Uterus (tissue), 4 donors: ENCODE data around the gene MB. TPM values are rescaled to one million over a fixed set of nuclear protein-coding genes. Genes with fewer than 3 reads are reported as not detected.

Experiments used
- DNase-seq, 2 donors: peaks; one replicate each; pipeline ENCODE4 v3.0.0-alpha.2; 2019 to 2020
- H3K27ac ChIP-seq, 2 donors: fragments of 200-600 bp; sonication (generic); 1 replicate in 1 of 2; 2 replicates in 1 of 2; pipeline ENCODE4 v1.5.1; 2016 to 2018
- H3K27me3 ChIP-seq, 2 donors: fragments of 200-600 bp; sonication (generic); one replicate each; pipeline ENCODE4 v1.5.1; 2018 to 2019; ENCODE audit warnings: control low read depth in 1 of 2
- H3K36me3 ChIP-seq, 2 donors: fragments of 200-600 bp; sonication (generic); one replicate each; pipeline ENCODE4 v1.5.1; 2019; ENCODE audit warnings: control low read depth in 1 of 2
- H3K4me1 ChIP-seq, 2 donors: fragments of 200-600 bp; sonication (generic); one replicate each; pipeline ENCODE4 v1.5.1; 2018 to 2019; ENCODE audit warnings: control low read depth in 1 of 2
- H3K4me3 ChIP-seq, 2 donors: fragments of 200-600 bp; sonication (generic); 1 replicate in 1 of 2; 2 replicates in 1 of 2; pipeline ENCODE4 v1.5.1; 2018 to 2019; ENCODE audit warnings: mild to moderate bottlenecking in 1 of 2
- H3K9me3 ChIP-seq, 2 donors: fragments of 200-600 bp; sonication (generic); one replicate each; pipeline ENCODE4 v1.5.1; 2019; ENCODE audit warnings: control low read depth in 1 of 2
- CTCF ChIP-seq, 4 experiments: fragments of 200-600 bp in 2 of 4; fragments of 450-650 bp in 2 of 4; sonication (generic) in 2 of 4; IDR thresholded peaks; one replicate each; pipeline ENCODE4 v1.5.1; 2016 to 2019; ENCODE audit warnings: antibody characterized with exemption in 4 of 4, mild to moderate bottlenecking in 2 of 4, moderate library complexity in 1 of 4
- POLR2A ChIP-seq, 2 donors: fragments of 450-650 bp; IDR thresholded peaks; one replicate each; pipeline ENCODE4 v1.6.1; 2016; ENCODE audit warnings: antibody characterized with exemption in 2 of 2, mild to moderate bottlenecking in 1 of 2, moderate library complexity in 1 of 2
- intact Hi-C: fragments of 100-400 bp; cut with DNase I; formaldehyde crosslinking; loops from one replicate; pipeline ENCODE4 v1.15.1; 2023; ENCODE audit warnings: low total_unique reads
- total RNA-seq, 4 donors: library from RNA; depleted of rRNA in 3 of 4; stranded (reverse); fragments of >200 nt in 3 of 4; gene quantifications; one replicate each; pipeline versions ENCODE4 v1.1.0 to v1.2.4, GENCODE V29; 2014 to 2023
- donor health status: DM: yes; HTN: yes; CAD: no.

The MB gene
- total RNA-seq, 4 donors from 2014 or later = 1.8 to 2.5 TPM; not detected in 2

DNA sequence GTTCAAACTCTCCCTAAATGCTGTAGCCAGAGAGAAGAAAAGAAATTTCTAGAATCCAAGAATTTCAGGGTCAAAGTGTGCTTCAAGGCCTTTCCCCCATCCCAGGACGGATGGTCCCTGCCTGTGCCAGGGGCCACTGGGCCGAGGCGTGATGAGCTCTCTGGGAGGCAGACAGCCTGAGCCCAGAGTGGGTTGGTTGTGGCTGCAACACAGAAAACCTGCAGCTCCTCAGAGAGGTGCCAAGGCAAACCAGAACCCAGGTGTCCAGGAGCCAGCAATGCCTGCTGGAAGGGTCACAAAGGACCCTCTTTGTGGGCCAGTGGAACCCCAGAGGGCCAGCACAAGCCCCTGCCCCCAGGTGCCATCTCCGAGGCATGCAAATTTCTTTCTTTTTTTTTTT lies 28.5 kb upstream of the MB start:
- intact Hi-C loops = loop anchor here (5.0 kb wide), 1 partner anchor 272 kb away; no protein-coding TSS in a partner anchor
- Histone ChIP-seq H3K4me1 (peaks cover 8 to 10% of the 10 kb centered on the region in 2 donors), H3K4me3 (no peak overlapping the region), H3K9me3 (no peaks in the 10 kb centered on the region), H3K27me3 (no peaks in the 10 kb centered on the region), H3K36me3 (no peaks in the 10 kb centered on the region), H3K27ac (peak overlapping the region in 1 of 2 donors; percentile 5)
- DNase-seq = no peak
- TF ChIP-seq CTCF (IDR thresholded peaks at IDR 0.05) (no peak), POLR2A (IDR thresholded peaks at IDR 0.05) (no peak)

- TF ChIP-seq CTCF (IDR thresholded peaks at IDR 0.05) = no peak
- no peak for TF ChIP-seq POLR2A (IDR thresholded peaks at IDR 0.05)
- intact Hi-C loops = no loop called here
These were observed 26.9 kb upstream of the MB start for GRCh38 chr22:35643991-35644390.

GRCh38 chr22:35642305-35642741 lies 25.2 kb upstream of the MB start:
- Histone ChIP-seq H3K4me1 (peaks cover 9 to 20% of the 10 kb centered on the region in 2 donors), H3K9me3 (no peaks in the 10 kb centered on the region), H3K36me3 (no peaks in the 10 kb centered on the region), H3K27me3 (no peaks in the 10 kb centered on the region), H3K27ac (no peak overlapping the region), H3K4me3 (no peak overlapping the region)
- no peak for DNase-seq
- intact Hi-C loops = no loop called here
- TF ChIP-seq POLR2A (IDR thresholded peaks at IDR 0.05) (no peak), CTCF (IDR thresholded peaks at IDR 0.05) (no peak)

More at GRCh38 chr22:35643991-35644390, 26.9 kb upstream of the MB start:
- Histone ChIP-seq H3K9me3 (no peaks in the 10 kb centered on the region), H3K4me1 (peaks cover 8 to 10% of the 10 kb centered on the region in 2 donors), H3K36me3 (no peaks in the 10 kb centered on the region), H3K4me3 (no peak overlapping the region), H3K27ac (no peak overlapping the region), H3K27me3 (no peaks in the 10 kb centered on the region)
- no peak for DNase-seq

GRCh38 chr22:35641494-35642120 lies 24.5 kb upstream of the MB start:
- Histone ChIP-seq H3K9me3 (no peaks in the 10 kb centered on the region), H3K4me3 (no peak overlapping the region), H3K36me3 (no peaks in the 10 kb centered on the region), H3K27me3 (no peaks in the 10 kb centered on the region), H3K4me1 (peaks cover 3 to 15% of the 10 kb centered on the region in 2 donors), H3K27ac (no peak overlapping the region)
- no peak for TF ChIP-seq CTCF (IDR thresholded peaks at IDR 0.05)
- no peak for TF ChIP-seq POLR2A (IDR thresholded peaks at IDR 0.05)
- DNase-seq = no peak
- intact Hi-C loops = no loop called here

DNA sequence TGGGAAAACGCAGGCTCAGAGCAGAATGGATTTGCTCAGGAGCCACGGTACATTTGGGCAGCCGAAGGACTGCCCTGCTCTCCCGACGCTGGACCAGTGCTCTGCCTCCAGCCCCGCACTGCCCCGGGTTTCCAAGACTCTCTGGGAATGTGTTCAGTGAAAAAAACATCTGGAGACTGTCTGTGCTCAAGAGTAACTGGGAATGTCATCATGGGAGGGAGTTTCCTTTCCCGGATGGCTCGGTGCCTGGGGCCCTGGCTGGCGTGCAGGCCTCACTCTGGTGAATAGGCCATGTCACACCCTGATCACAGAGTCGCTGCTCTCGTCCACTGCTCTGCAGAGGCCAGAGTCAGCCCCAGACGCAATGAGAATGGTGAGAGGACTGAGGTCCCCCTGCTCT lies 21.3 kb upstream of the MB start:
- H3K27ac ChIP-seq = peak overlapping the region; percentile 84 to 89
- H3K9me3 ChIP-seq = no peaks in the 10 kb centered on the region
- H3K4me1 ChIP-seq = peaks cover 3 to 15% of the 10 kb centered on the region in 2 donors
- intact Hi-C loops = loop anchor here (10.0 kb wide), 1 partner anchor 196 kb away; no protein-coding TSS in a partner anchor
- TF ChIP-seq POLR2A (IDR thresholded peaks at IDR 0.05) (no peak), CTCF (IDR thresholded peaks at IDR 0.05) (no peak)
- H3K27me3 ChIP-seq = no peaks in the 10 kb centered on the region
- H3K4me3 ChIP-seq = no peak overlapping the region
- DNase-seq = peak; percentile 90 to 91
- no peaks in the 10 kb centered on the region for H3K36me3 ChIP-seq
